Testis (tissue), 2 donors: Measurements from ENCODE around the gene SHC3.

Experiments
- CTCF ChIP-seq, 3 experiments: fragments of 450-650 bp in 2 of 3; fragments of 200-600 bp in 1 of 3; sonication (generic) in 1 of 3; IDR thresholded peaks; one replicate each; pipeline ENCODE4 v1.5.1; 2016 to 2019; ENCODE audit warnings: antibody characterized with exemption in 3 of 3, mild to moderate bottlenecking in 2 of 3, moderate library complexity in 1 of 3
- POLR2A ChIP-seq: fragments of 450-650 bp; IDR thresholded peaks from one replicate; pipeline ENCODE4 v1.6.1; 2017; ENCODE audit warnings: antibody characterized with exemption, mild to moderate bottlenecking, moderate library complexity

- TF ChIP-seq CTCF (IDR thresholded peaks at IDR 0.05) (no peak), POLR2A (no peak)
Measured at GRCh38 chr9:88986776-88987175, 191.8 kb downstream of the SHC3 start.
